ENCODE data around the gene KIF6.
"Not testable (repeated sequence)": the region's sequence is repeated elsewhere in the genome, so short reads cannot be mapped to it uniquely, and the experiment has no call there.

The KIF6 gene

DNA sequence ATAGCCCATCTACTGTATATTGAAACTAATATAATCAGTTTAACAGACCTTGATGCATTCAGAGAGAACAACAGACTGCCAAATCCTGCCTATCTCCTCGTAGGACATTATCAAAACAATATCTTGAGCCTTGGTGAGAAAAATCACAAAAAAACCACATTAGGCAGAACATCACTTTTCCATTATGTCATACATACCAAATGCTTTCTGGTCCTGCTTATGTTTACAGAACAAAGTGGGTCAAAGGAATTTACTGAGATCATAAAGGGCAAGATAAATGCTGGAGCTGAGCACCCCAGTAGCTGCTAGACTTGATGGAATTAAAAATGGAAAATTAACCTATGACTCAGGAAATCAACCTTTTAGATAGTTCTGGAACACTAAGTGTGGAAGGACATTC, 207.5 kb downstream of the KIF6 start:
- H3K4me3 ChIP-seq (ENCODE audit: low read depth, low read length), result no peak overlapping the region
- TF ChIP-seq CTCF (IDR thresholded peaks at IDR 0.05; ENCODE audit: low read depth, low read length), result no peak

GRCh38 chr6:39516471-39516870, 208.7 kb downstream of the KIF6 start:
- no peak overlapping the region for H3K4me3 ChIP-seq (ENCODE audit: low read depth, low read length)
- no peak for TF ChIP-seq CTCF (IDR thresholded peaks at IDR 0.05; ENCODE audit: low read depth, low read length)

- H3K4me3 ChIP-seq (ENCODE audit: low read depth, low read length), result no peak overlapping the region
- TF ChIP-seq CTCF (IDR thresholded peaks at IDR 0.05; ENCODE audit: low read depth, low read length), result no peak
These were observed 209.7 kb downstream of the KIF6 start for GRCh38 chr6:39515471-39515870.

DNA sequence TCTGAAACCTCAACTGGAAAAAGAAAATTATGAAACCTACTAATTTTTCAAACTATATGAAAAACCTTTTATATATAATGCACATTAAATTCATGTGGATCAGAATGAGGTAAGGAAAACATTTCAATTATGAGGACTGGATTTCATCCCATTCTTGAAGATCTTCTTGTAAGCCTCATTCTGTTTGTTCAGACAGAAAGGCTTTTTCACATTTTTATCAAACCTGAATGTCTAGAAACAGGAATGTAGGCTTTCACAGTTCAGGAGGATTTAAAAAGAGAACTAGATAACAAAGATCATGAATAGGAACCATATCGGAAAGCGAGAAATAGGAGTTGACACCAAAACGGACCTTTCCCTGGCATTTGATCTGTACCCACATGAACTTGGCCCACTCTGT, 210.2 kb downstream of the KIF6 start:
- no peak for TF ChIP-seq CTCF (IDR thresholded peaks at IDR 0.05; ENCODE audit: low read depth, low read length)
- no peak overlapping the region for H3K4me3 ChIP-seq (ENCODE audit: low read depth, low read length)

DNA sequence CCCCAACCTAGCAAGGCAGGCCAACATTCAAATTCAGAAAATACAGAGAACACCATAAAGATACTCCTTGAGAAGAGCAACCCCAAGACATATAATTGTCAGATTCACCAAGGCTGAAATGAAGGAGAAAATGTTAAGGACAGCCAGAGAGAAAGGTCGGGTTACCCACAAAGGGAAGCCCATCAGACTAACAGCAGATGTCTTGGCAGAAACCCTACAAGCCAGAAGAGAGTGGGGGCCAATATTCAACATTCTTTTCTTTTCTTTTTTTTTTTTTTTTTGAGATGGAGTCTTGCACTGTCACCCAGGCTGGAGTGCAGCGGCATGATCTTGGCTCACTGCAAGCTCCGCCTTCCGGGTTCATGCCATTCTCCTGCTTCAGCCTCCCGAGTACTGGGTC, 215.4 kb downstream of the KIF6 start:
- H3K4me3 ChIP-seq (ENCODE audit: low read depth, low read length), result not testable (repeated sequence)

DNA sequence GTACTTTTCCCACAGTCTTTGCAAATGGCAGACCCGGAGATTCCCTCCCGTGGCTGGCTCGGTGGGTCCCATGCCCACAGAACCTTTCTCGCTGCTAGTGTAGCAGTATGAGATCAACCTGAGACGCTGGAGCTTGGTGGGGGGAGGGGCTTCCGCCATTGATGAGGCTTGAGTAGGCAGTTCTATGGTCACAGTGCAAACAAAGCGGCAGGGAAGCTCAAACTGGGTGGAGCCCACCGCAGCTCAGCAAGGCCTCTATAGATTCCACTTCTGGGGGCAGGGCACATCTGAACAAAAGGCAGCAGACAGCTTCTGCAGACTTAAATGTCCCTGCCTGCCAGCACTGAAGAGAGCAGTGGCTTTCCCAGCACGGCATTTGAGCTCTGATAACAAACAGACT, 216.7 kb downstream of the KIF6 start:
- no peak for TF ChIP-seq CTCF (IDR thresholded peaks at IDR 0.05; ENCODE audit: low read depth, low read length)
- H3K4me3 ChIP-seq (ENCODE audit: low read depth, low read length), result no peak overlapping the region

GRCh38 chr6:39507331-39507998, 217.7 kb downstream of the KIF6 start:
- TF ChIP-seq CTCF (IDR thresholded peaks at IDR 0.05; ENCODE audit: low read depth, low read length), result no peak

GRCh38 chr6:39502362-39502955, 222.7 kb downstream of the KIF6 start:
- H3K4me3 ChIP-seq (ENCODE audit: low read depth, low read length), result not testable (repeated sequence)

More at GRCh38 chr6:39507331-39507998, 217.7 kb downstream of the KIF6 start:
- no peak overlapping the region for H3K4me3 ChIP-seq (ENCODE audit: low read depth, low read length)

All from WI38 (cell line).